ENCODE measurements around the gene C10orf95.

Gene C10orf95

DNA sequence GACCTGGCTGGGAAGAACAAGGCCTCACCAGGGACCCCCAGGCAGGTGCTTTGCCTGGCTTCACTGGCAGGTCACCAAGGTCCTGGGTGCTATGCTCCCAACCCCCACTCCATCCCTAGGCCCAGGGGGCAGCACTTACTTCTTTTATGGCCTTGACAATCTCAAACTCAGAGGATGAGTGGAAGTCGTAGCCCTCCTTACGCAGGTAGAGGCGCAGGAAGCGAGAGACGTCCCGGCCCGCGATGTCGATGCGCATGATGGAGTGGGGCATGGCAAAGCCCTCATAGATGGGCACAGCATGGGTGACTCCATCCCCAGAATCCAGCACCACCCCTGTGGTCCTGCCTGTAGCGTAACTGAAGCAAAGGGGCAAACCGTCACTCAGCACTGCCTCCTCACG lies 32.7 kb upstream of the C10orf95 start:
- Histone ChIP-seq H3K4me3 (ENCODE audit: low read depth in 1 of 5, low read length in 5 of 5) (no peak overlapping the region), H3K9me3 (ENCODE audit: control insufficient read depth in 5 of 5, low read length in 5 of 5) (no peaks in the 10 kb centered on the region), H3K27ac (ENCODE audit: low read depth, low read length) (no peak overlapping the region), H3K4me1 (ENCODE audit: control insufficient read depth in 5 of 5, insufficient read depth in 5 of 5, low read length in 5 of 5) (no peaks in the 10 kb centered on the region), H3K9ac (ENCODE audit: low read length in 5 of 5) (no peak overlapping the region), H3K36me3 (ENCODE audit: control insufficient read depth in 5 of 5, insufficient read depth in 5 of 5, low read length in 5 of 5) (peaks cover 3 to 98% (median 98%) of the 10 kb centered on the region in 5 donors), H3K27me3 (ENCODE audit: control insufficient read depth in 5 of 5, insufficient read depth in 4 of 5, low read length in 5 of 5) (no peaks in the 10 kb centered on the region)

DNA sequence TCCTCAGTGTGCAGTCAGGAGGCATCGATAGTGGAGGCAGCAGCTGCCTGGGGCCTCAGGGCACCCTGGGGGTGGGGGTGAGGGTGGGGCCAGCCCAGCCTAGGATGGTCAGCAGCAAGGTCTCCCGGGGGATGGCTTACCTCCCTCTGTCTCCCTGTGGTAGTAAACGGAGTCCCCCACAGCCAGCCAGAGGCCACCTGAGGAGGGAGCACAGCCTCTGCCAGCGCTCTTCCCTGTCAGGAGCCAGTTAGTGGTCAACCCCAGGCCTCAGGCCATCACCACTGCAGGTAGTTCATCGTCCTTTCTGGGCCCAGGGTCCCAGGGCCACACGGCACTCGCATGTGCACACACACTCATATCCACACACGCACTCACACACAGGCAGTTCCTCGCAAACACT lies 29.1 kb upstream of the C10orf95 start:
- H3K27ac ChIP-seq (ENCODE audit: low read depth, low read length), result no peak overlapping the region
- peaks cover 0 to 11% (median 3%) of the 10 kb centered on the region in 5 donors for H3K4me1 ChIP-seq (ENCODE audit: control insufficient read depth in 5 of 5, insufficient read depth in 5 of 5, low read length in 5 of 5)
- H3K36me3 ChIP-seq (ENCODE audit: control insufficient read depth in 5 of 5, insufficient read depth in 5 of 5, low read length in 5 of 5), result peaks cover 0 to 67% (median 65%) of the 10 kb centered on the region in 5 donors
- H3K9me3 ChIP-seq (ENCODE audit: control insufficient read depth in 5 of 5, low read length in 5 of 5), result no peaks in the 10 kb centered on the region
- no peaks in the 10 kb centered on the region for H3K27me3 ChIP-seq (ENCODE audit: control insufficient read depth in 5 of 5, insufficient read depth in 4 of 5, low read length in 5 of 5)
- no peak overlapping the region for H3K4me3 ChIP-seq (ENCODE audit: low read depth in 1 of 5, low read length in 5 of 5)
- H3K9ac ChIP-seq (ENCODE audit: low read length in 5 of 5), result no peak overlapping the region

DNA sequence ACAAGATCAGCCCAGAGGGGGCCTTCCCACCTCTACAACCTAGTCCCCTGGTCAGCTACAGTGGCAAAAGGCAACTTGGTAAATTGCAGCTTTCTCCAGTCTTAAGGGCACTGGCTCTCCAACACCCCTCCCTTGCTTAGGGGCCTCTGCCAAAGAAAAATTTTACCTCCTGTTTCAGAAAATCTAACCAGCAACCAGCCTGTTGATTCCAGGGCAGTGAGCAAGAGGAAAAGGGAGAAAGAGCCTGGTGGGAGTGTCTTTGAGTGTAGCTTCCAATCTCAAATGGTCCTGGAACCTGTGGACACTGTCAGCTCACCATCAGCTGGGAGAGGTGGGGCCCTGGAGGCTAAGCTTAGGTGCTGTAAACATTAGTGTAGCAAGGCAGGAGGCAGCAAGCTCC lies 28.3 kb upstream of the C10orf95 start:
- Histone ChIP-seq H3K4me1 (ENCODE audit: control insufficient read depth in 5 of 5, insufficient read depth in 5 of 5, low read length in 5 of 5) (peaks cover 0 to 11% (median 3%) of the 10 kb centered on the region in 5 donors), H3K9ac (ENCODE audit: low read length in 5 of 5) (no peak overlapping the region), H3K27me3 (ENCODE audit: control insufficient read depth in 5 of 5, insufficient read depth in 4 of 5, low read length in 5 of 5) (no peaks in the 10 kb centered on the region), H3K27ac (ENCODE audit: low read depth, low read length) (no peak overlapping the region), H3K9me3 (ENCODE audit: control insufficient read depth in 5 of 5, low read length in 5 of 5) (no peaks in the 10 kb centered on the region), H3K4me3 (ENCODE audit: low read depth in 1 of 5, low read length in 5 of 5) (no peak overlapping the region), H3K36me3 (ENCODE audit: control insufficient read depth in 5 of 5, insufficient read depth in 5 of 5, low read length in 5 of 5) (peaks cover 0 to 60% (median 57%) of the 10 kb centered on the region in 5 donors)

DNA sequence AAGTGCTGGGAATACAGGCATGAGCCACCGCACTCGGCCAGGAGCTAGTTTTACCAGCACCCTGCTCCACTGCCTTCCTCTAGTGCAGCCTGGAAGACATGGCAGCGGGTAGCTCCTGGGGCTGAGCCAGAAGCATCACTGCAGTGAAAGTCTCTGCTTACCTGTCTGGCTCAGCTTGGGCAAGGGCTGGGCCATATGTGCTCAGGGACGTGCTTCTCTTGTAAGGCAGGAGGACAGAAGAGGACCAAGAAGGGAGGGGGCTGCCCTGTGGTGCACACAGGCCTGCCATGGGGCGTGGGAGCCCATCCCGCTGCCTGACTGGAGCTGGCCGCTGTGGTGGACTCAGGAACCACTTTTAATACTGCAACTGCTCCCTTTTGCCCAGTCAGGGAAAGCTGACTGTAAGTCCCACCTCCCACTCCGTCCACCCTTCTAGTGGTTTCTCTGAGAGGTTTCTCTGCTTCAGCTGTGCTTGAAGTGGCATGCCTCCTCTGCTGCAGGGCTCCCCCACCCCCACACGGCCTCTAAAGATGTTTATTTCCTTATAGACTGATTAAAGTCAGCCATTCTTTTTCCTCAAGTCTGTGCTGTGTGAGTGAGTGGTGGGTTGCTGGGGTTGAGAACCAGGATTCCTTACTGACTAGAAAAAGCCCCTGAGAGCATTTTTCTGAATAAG lies 25.3 kb upstream of the C10orf95 start:
- Histone ChIP-seq H3K9me3 (ENCODE audit: control insufficient read depth in 5 of 5, low read length in 5 of 5) (no peaks in the 10 kb centered on the region), H3K36me3 (ENCODE audit: control insufficient read depth in 5 of 5, insufficient read depth in 5 of 5, low read length in 5 of 5) (peaks cover 0 to 32% (median 29%) of the 10 kb centered on the region in 5 donors), H3K27ac (ENCODE audit: low read depth, low read length) (no peak overlapping the region), H3K4me1 (ENCODE audit: control insufficient read depth in 5 of 5, insufficient read depth in 5 of 5, low read length in 5 of 5) (peaks cover 0 to 11% (median 3%) of the 10 kb centered on the region in 5 donors), H3K9ac (ENCODE audit: low read length in 5 of 5) (no peak overlapping the region), H3K4me3 (ENCODE audit: low read depth in 1 of 5, low read length in 5 of 5) (no peak overlapping the region), H3K27me3 (ENCODE audit: control insufficient read depth in 5 of 5, insufficient read depth in 4 of 5, low read length in 5 of 5) (no peaks in the 10 kb centered on the region)

DNA sequence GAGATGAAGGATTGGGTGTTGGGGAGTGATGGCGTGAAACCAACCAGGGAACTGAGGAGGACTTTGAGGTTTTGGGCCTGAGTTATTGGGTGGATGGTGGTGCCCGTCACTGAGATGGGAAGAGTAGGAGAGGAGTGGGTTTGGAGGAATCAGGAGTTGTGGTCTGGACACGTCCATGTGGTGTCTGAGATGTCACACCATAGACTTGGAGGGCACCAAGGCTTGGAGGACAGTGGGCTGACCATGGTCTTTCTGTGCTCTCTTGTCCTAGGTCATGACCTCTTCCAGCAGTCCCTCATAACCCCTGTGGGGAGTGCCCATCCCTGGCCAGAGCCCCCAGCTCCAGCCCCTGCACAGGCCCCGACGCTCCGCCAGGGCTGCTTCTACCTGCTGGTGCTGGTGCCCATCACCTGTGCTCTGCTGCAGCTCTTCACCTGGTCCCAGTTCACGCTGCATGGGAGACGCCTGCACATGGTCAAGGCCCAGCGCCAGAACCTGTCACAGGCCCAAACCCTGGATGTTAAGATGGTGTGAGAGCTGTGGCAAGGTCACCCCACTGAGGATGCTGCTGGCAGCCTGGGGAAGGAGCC lies 24.2 kb upstream of the C10orf95 start:
- Histone ChIP-seq H3K36me3 (ENCODE audit: control insufficient read depth in 5 of 5, insufficient read depth in 5 of 5, low read length in 5 of 5) (peaks cover 0 to 22% (median 19%) of the 10 kb centered on the region in 5 donors), H3K4me1 (ENCODE audit: control insufficient read depth in 5 of 5, insufficient read depth in 5 of 5, low read length in 5 of 5) (peaks cover 0 to 11% (median 3%) of the 10 kb centered on the region in 5 donors)

DNA sequence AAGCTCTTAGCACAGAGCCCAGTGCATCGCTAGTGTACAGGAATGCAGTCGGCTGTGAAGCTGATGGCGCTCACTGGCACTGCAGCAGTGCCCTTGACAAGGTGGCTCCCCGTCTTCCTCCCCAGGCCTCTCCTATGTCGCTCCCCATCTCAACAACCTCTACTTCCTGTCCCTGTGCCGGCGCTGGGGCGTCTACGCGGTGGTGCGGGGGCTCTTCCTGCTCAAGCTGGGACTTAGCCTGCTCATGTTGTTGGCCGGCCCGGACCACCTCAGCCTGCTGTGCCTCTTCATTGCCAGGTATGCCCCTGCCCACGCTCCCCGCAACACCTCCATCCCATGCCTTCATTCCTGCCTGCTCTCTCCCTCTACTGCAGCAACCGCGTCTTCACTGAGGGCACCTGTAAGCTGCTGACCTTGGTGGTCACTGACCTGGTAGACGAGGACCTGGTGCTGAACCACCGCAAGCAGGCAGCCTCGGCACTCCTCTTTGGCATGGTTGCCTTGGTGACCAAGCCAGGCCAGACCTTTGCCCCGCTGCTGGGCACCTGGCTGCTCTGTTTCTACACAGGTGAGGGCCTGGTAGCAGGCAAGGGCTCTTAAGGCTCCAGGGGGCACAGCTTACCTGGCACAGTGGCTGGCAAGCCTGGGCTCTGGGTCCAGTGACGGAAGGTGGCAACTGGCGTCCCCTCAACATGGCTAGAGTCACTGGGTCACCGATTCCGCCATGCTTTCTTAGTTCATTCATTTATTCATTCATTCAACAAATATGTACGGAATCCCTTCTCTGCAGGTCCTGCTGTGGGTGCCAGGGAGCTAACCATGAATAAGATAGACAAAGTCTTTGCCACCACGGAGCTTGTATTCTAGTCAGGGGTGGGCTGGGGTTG lies 22.3 kb upstream of the C10orf95 start:
- Histone ChIP-seq H3K36me3 (ENCODE audit: control insufficient read depth in 5 of 5, insufficient read depth in 5 of 5, low read length in 5 of 5) (peaks cover 0 to 5% (median under 1%) of the 10 kb centered on the region in 5 donors), H3K27ac (ENCODE audit: low read depth, low read length) (no peak overlapping the region), H3K4me3 (ENCODE audit: low read depth in 1 of 5, low read length in 5 of 5) (no peak overlapping the region), H3K27me3 (ENCODE audit: control insufficient read depth in 5 of 5, insufficient read depth in 4 of 5, low read length in 5 of 5) (no peaks in the 10 kb centered on the region), H3K9me3 (ENCODE audit: control insufficient read depth in 5 of 5, low read length in 5 of 5) (no peaks in the 10 kb centered on the region), H3K9ac (ENCODE audit: low read length in 5 of 5) (no peak overlapping the region), H3K4me1 (ENCODE audit: control insufficient read depth in 5 of 5, insufficient read depth in 5 of 5, low read length in 5 of 5) (peaks cover 0 to 15% (median 6%) of the 10 kb centered on the region in 5 donors)

More for the DNA sequence above, 24.2 kb upstream of the C10orf95 start:
- no peaks in the 10 kb centered on the region for H3K27me3 ChIP-seq (ENCODE audit: control insufficient read depth in 5 of 5, insufficient read depth in 4 of 5, low read length in 5 of 5)
- H3K9me3 ChIP-seq (ENCODE audit: control insufficient read depth in 5 of 5, low read length in 5 of 5), result no peaks in the 10 kb centered on the region
- H3K27ac ChIP-seq (ENCODE audit: low read depth, low read length), result no peak overlapping the region
- no peak overlapping the region for H3K4me3 ChIP-seq (ENCODE audit: low read depth in 1 of 5, low read length in 5 of 5)
- H3K9ac ChIP-seq (ENCODE audit: low read length in 5 of 5), result no peak overlapping the region

DNA sequence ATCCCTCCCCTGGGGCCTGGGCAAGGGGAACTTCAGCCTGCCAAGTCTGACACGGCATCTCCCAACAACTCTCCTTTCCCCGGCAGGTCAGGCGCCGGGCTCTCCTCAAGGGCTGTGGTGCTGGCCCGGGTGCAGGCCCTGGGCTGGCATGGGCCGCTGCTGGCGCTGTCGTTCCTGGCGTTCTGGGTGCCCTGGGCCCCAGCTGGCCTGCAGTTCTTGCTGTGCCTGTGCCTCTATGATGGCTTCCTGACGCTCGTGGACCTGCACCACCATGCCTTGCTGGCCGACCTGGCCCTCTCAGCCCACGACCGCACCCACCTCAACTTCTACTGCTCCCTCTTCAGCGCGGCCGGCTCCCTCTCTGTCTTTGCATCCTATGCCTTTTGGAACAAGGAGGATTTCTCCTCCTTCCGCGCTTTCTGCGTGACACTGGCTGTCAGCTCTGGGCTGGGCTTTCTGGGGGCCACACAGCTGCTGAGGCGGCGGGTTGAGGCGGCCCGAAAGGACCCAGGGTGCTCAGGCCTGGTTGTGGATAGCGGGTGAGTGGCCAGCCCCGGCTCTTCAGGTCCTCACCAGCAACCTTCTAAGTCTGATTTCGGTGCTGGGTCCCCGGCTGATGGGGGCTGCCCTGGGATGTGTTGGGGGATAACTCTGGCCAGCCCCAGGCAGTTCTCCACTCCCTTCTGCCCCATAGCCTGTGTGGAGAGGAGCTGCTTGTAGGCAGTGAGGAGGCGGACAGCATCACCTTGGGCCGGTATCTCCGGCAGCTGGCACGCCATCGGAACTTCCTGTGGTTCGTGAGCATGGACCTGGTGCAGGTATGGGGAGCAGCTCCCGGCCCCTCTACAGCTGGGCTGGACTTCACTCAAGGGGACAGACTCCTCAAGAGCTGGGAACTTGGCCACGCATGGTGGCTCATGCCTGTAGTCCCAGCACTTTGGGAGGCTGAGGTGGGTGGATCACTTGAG lies 19.5 kb upstream of the C10orf95 start:
- H3K4me1 ChIP-seq (ENCODE audit: control insufficient read depth in 5 of 5, insufficient read depth in 5 of 5, low read length in 5 of 5), result peaks cover 0 to 10% (median 4%) of the 10 kb centered on the region in 5 donors
- H3K4me3 ChIP-seq (ENCODE audit: low read depth in 1 of 5, low read length in 5 of 5), result no peak overlapping the region
- no peaks in the 10 kb centered on the region for H3K27me3 ChIP-seq (ENCODE audit: control insufficient read depth in 5 of 5, insufficient read depth in 4 of 5, low read length in 5 of 5)
- H3K36me3 ChIP-seq (ENCODE audit: control insufficient read depth in 5 of 5, insufficient read depth in 5 of 5, low read length in 5 of 5), result peaks cover 0 to 5% (median 0%) of the 10 kb centered on the region in 5 donors
- H3K27ac ChIP-seq (ENCODE audit: low read depth, low read length), result no peak overlapping the region
- no peaks in the 10 kb centered on the region for H3K9me3 ChIP-seq (ENCODE audit: control insufficient read depth in 5 of 5, low read length in 5 of 5)
- no peak overlapping the region for H3K9ac ChIP-seq (ENCODE audit: low read length in 5 of 5)

DNA sequence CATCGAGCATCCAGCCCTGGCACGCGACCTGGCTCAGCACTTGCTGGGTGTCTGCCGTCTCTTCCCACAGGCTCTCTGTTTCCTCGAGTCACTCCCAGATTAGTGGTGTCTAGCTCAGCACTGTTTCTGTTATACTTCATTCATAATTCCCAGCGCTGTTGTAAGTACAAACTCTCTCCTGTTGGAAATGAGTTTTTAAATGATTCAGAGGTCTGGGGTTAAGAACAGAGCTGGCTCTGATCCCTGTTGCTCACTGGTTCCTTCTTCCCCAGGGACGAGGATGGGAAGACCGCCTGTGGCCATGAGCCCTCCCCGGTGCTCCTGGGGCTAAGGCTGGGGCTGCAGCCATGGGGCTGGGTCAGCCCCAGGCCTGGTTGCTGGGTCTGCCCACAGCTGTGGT lies 17.3 kb upstream of the C10orf95 start:
- H3K27ac ChIP-seq (ENCODE audit: low read depth, low read length), result no peak overlapping the region
- H3K4me3 ChIP-seq (ENCODE audit: low read depth in 1 of 5, low read length in 5 of 5), result no peak overlapping the region
- no peaks in the 10 kb centered on the region for H3K9me3 ChIP-seq (ENCODE audit: control insufficient read depth in 5 of 5, low read length in 5 of 5)
- H3K9ac ChIP-seq (ENCODE audit: low read length in 5 of 5), result no peak overlapping the region
- H3K27me3 ChIP-seq (ENCODE audit: control insufficient read depth in 5 of 5, insufficient read depth in 4 of 5, low read length in 5 of 5), result no peaks in the 10 kb centered on the region
- peaks cover 0 to 2% (median 0%) of the 10 kb centered on the region in 5 donors for H3K36me3 ChIP-seq (ENCODE audit: control insufficient read depth in 5 of 5, insufficient read depth in 5 of 5, low read length in 5 of 5)
- peaks cover 0 to 10% (median 4%) of the 10 kb centered on the region in 5 donors for H3K4me1 ChIP-seq (ENCODE audit: control insufficient read depth in 5 of 5, insufficient read depth in 5 of 5, low read length in 5 of 5)

DNA sequence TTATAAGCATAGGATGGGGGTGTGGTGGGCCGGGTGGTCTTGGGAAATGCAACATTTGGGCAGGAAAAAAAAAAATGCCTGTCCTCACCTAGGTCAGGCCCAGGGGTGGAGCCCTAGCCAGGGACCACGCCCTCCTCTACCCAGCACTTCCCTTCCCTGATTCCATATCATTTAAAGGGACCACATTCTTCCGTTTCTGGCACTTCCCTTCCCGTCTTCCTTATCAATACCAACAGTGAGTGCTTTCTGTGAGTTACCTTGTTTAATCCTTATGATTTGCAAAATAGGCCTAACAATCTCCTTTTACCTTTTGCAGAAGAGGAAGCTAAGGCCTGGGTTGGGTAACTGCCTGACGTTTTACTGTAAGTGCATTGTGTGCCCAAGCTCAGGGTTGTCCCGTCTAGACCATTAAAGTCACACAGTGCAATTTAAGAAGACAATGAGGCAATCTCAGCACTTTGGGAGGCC lies 16.7 kb upstream of the C10orf95 start:
- no peak overlapping the region for H3K9ac ChIP-seq (ENCODE audit: low read length in 5 of 5)
- H3K4me3 ChIP-seq (ENCODE audit: low read depth in 1 of 5, low read length in 5 of 5), result no peak overlapping the region

More for the DNA sequence above, 16.7 kb upstream of the C10orf95 start:
- no peaks in the 10 kb centered on the region for H3K36me3 ChIP-seq (ENCODE audit: control insufficient read depth in 5 of 5, insufficient read depth in 5 of 5, low read length in 5 of 5)
- no peaks in the 10 kb centered on the region for H3K9me3 ChIP-seq (ENCODE audit: control insufficient read depth in 5 of 5, low read length in 5 of 5)
- H3K27me3 ChIP-seq (ENCODE audit: control insufficient read depth in 5 of 5, insufficient read depth in 4 of 5, low read length in 5 of 5), result no peaks in the 10 kb centered on the region
- peaks cover 0 to 16% (median 6%) of the 10 kb centered on the region in 5 donors for H3K4me1 ChIP-seq (ENCODE audit: control insufficient read depth in 5 of 5, insufficient read depth in 5 of 5, low read length in 5 of 5)
- no peak overlapping the region for H3K27ac ChIP-seq (ENCODE audit: low read depth, low read length)
